H1 (cell line): Measurements from ENCODE around the gene NR4A1. TPM values are rescaled to one million over a fixed set of nuclear protein-coding genes. Genes with fewer than 3 reads are reported as not detected.

Source experiments
- CTCF ChIA-PET: fragments of 300-600 bp; sonication (Branson Sonifier 250); formaldehyde crosslinking; loops from one replicate; lab custom pipeline; 2021; ENCODE audit not compliant: partially characterized antibody; lab: Charles Lee
- POLR2A ChIA-PET: fragments of 300-600 bp; sonication (Branson Sonifier 250); formaldehyde crosslinking; loops from one replicate; lab custom pipeline; 2021; ENCODE audit warnings: inconsistent platforms; ENCODE audit not compliant: partially characterized antibody; lab: Charles Lee
- DNase-seq, 2 experiments: peaks; one replicate each; pipeline versions ENCODE4 v3.0.0 to v3.0.0-alpha.2; 2010 to 2022; ENCODE audit warnings: low spot score in 2 of 2, low read depth in 1 of 2, mixed read lengths in 1 of 2
- FAIRE-seq: peaks from 2 replicates; lab custom pipeline; 2011; peaks lifted over from hg19 to GRCh38; lab: Jason Lieb, UNC
- H2AFZ ChIP-seq: 2 replicates; pipeline ENCODE4 v1.8.1; 2012; ENCODE audit warnings: low read length, inconsistent platforms
- H2AK5ac ChIP-seq: 2 replicates; pipeline ENCODE4 v1.6.1; 2013; ENCODE audit warnings: low read depth, low read length
- H2BK120ac ChIP-seq: replicated peaks from 2 replicates; pipeline ENCODE3; 2013; ENCODE audit warnings: low read depth, low read length, inconsistent platforms
- H2BK12ac ChIP-seq: 2 replicates; pipeline ENCODE4 v1.6.1; 2013; ENCODE audit warnings: low read depth, low read length
- H2BK15ac ChIP-seq: 2 replicates; pipeline ENCODE4 v1.6.1; 2013; ENCODE audit warnings: low read length
- H2BK20ac ChIP-seq: 2 replicates; pipeline ENCODE4 v1.6.1; 2013; ENCODE audit warnings: low read length
- H2BK5ac ChIP-seq: 2 replicates; pipeline ENCODE4 v1.6.1; 2013; ENCODE audit warnings: low read depth, low read length
- H3K14ac ChIP-seq: 2 replicates; pipeline ENCODE4 v1.6.1; 2013; ENCODE audit warnings: inconsistent platforms; ENCODE audit not compliant: insufficient read length
- H3K18ac ChIP-seq: 2 replicates; pipeline ENCODE4 v1.6.1; 2013; ENCODE audit warnings: low read length; ENCODE audit errors: extremely low read depth
- H3K23ac ChIP-seq: 2 replicates; pipeline ENCODE4 v1.6.1; 2013; ENCODE audit warnings: inconsistent platforms; ENCODE audit not compliant: insufficient read length
- H3K23me2 ChIP-seq: 2 replicates; pipeline ENCODE4 v1.6.1; 2013; ENCODE audit warnings: low read depth, low read length
- H3K27ac ChIP-seq: 2 replicates; pipeline ENCODE4 v1.6.1; 2011; ENCODE audit warnings: low read depth, low read length, inconsistent platforms
- H3K27me3 ChIP-seq, 4 experiments: replicated peaks in 1 of 4; 1 replicate in 1 of 4; 2 replicates in 3 of 4; pipeline versions ENCODE4 v1.6.1 to v1.8.1; 2011 to 2013; ENCODE audit warnings: low read length in 3 of 4, mild to moderate bottlenecking in 3 of 4, inconsistent platforms in 2 of 4, mixed read lengths in 2 of 4, moderate library complexity in 1 of 4; ENCODE audit not compliant: control insufficient read depth in 3 of 4, insufficient read depth in 3 of 4; ENCODE audit errors: extremely low read depth in 1 of 4
- H3K36me3 ChIP-seq, 4 experiments: 2 replicates each; pipeline versions ENCODE4 v1.6.1 to v1.8.1; 2011 to 2013; ENCODE audit warnings: mild to moderate bottlenecking in 4 of 4, low read length in 3 of 4, moderate library complexity in 2 of 4, control low read depth in 1 of 4, inconsistent platforms in 1 of 4; ENCODE audit not compliant: insufficient read depth in 4 of 4, control insufficient read depth in 2 of 4
- H3K4ac ChIP-seq: replicated peaks from 2 replicates; pipeline ENCODE3; 2013; ENCODE audit warnings: low read length, low read depth, mixed read lengths, inconsistent platforms; ENCODE audit not compliant: insufficient read length
- H3K4me1 ChIP-seq, 4 experiments: replicated peaks in 1 of 4; 1 replicate in 1 of 4; 2 replicates in 3 of 4; pipeline versions ENCODE4 v1.6.1 to v1.8.1; 2011 to 2013; ENCODE audit warnings: low read length in 3 of 4, inconsistent platforms in 2 of 4, mixed read lengths in 1 of 4; ENCODE audit not compliant: insufficient read depth in 4 of 4, control insufficient read depth in 3 of 4
- H3K4me2 ChIP-seq, 2 experiments: 2 replicates each; pipeline versions ENCODE4 v1.6.1 to v1.8.1; 2011 to 2013; ENCODE audit warnings: low read depth in 2 of 2, low read length in 2 of 2, control low read depth in 1 of 2, inconsistent platforms in 1 of 2, mild to moderate bottlenecking in 1 of 2; ENCODE audit not compliant: insufficient read depth in 1 of 2
- H3K4me3 ChIP-seq, 4 experiments: fragments of 200-600, 300-600 bp in 1 of 4; sonication (generic), shearing (Covaris generic), sonication (Bioruptor Twin) in 1 of 4; 2 replicates each; pipeline versions ENCODE4 v1.5.1 to v1.8.1; 2011 to 2016; ENCODE audit warnings: low read length in 4 of 4, low read depth in 3 of 4, control low read depth in 2 of 4, inconsistent platforms in 2 of 4, mild to moderate bottlenecking in 2 of 4, mixed read lengths in 1 of 4, moderate library complexity in 1 of 4; ENCODE audit not compliant: insufficient read depth in 2 of 4; ENCODE audit errors: extremely low read depth in 1 of 4
- H3K56ac ChIP-seq: replicated peaks from 2 replicates; pipeline ENCODE3; 2013; ENCODE audit warnings: low read depth, mild to moderate bottlenecking, mixed read lengths, low read length, inconsistent platforms; ENCODE audit not compliant: insufficient read length
- H3K79me1 ChIP-seq: 2 replicates; pipeline ENCODE4 v1.6.1; 2013; ENCODE audit warnings: low read depth, low read length, control low read depth
- H3K79me2 ChIP-seq, 2 experiments: 2 replicates each; pipeline versions ENCODE4 v1.6.1 to v1.8.1; 2012 to 2013; ENCODE audit warnings: low read length in 2 of 2, mild to moderate bottlenecking in 2 of 2, inconsistent platforms in 1 of 2; ENCODE audit not compliant: insufficient read depth in 2 of 2, control insufficient read depth in 1 of 2
- H3K9ac ChIP-seq, 4 experiments: replicated peaks in 1 of 4; 1 replicate in 1 of 4; 2 replicates in 3 of 4; pipeline versions ENCODE4 v1.6.1 to v1.8.1; 2011 to 2013; ENCODE audit warnings: low read depth in 3 of 4, low read length in 3 of 4, control low read depth in 2 of 4, mild to moderate bottlenecking in 2 of 4, moderate library complexity in 2 of 4, inconsistent platforms in 1 of 4; ENCODE audit errors: extremely low read depth in 1 of 4
- H3K9me3 ChIP-seq, 2 experiments: 2 replicates each; pipeline versions ENCODE4 v1.6.1 to v1.8.1; 2012 to 2013; ENCODE audit warnings: mild to moderate bottlenecking in 2 of 2, moderate library complexity in 2 of 2, control low read depth in 1 of 2, inconsistent platforms in 1 of 2, low read depth in 1 of 2, low read length in 1 of 2, mixed read lengths in 1 of 2; ENCODE audit not compliant: insufficient read depth in 2 of 2
- H4K20me1 ChIP-seq, 2 experiments: replicated peaks in 1 of 2; 2 replicates each; pipeline versions ENCODE3 to v1.8.1; 2011 to 2013; ENCODE audit warnings: inconsistent platforms in 2 of 2, low read length in 2 of 2, mild to moderate bottlenecking in 1 of 2; ENCODE audit not compliant: insufficient read depth in 2 of 2, control insufficient read depth in 1 of 2
- H4K5ac ChIP-seq: 2 replicates; pipeline ENCODE4 v1.6.1; 2013; ENCODE audit warnings: low read length, low read depth, mixed read lengths, inconsistent platforms; ENCODE audit not compliant: insufficient read length
- H4K8ac ChIP-seq: 2 replicates; pipeline ENCODE4 v1.8.0; 2013; ENCODE audit warnings: mild to moderate bottlenecking, moderate library complexity, low read length, inconsistent platforms; ENCODE audit not compliant: insufficient read depth; ENCODE audit errors: extremely low read depth
- H4K91ac ChIP-seq: replicated peaks from 2 replicates; pipeline ENCODE3; 2013; ENCODE audit warnings: low read length, mixed read lengths, inconsistent platforms; ENCODE audit not compliant: insufficient read length
- ATF3 ChIP-seq: IDR thresholded peaks from 2 replicates; pipeline ENCODE4 v1.6.1; 2011; ENCODE audit warnings: low read depth, mild to moderate bottlenecking, low read length; ENCODE audit not compliant: insufficient read depth
- CBX5 ChIP-seq: fragments of 300-800, 300-1000 bp; sonication (generic); IDR thresholded peaks from 2 replicates; pipeline ENCODE4 v1.7.1; 2016; ENCODE audit warnings: antibody characterized with exemption, low read length, low read depth
- CTBP2 ChIP-seq: IDR thresholded peaks from 2 replicates; pipeline ENCODE4 v1.7.0; 2011; ENCODE audit warnings: borderline replicate concordance, mild to moderate bottlenecking, moderate library complexity, mixed read lengths, low read length; ENCODE audit not compliant: insufficient read depth, insufficient read length
- CTCF ChIP-seq, 3 experiments: IDR thresholded peaks; 1 replicate in 2 of 3; 2 replicates in 1 of 3; pipeline versions ENCODE4 v1.5.1 to v1.6.1; 2011; ENCODE audit warnings: low read length in 3 of 3, mild to moderate bottlenecking in 3 of 3, inconsistent platforms in 2 of 3, low read depth in 1 of 3, moderate library complexity in 1 of 3; ENCODE audit not compliant: insufficient read depth in 1 of 3; ENCODE audit errors: control extremely low read depth in 1 of 3
- FOSL1 ChIP-seq: IDR thresholded peaks from 2 replicates; pipeline ENCODE4 v1.6.1; 2011; ENCODE audit warnings: mild to moderate bottlenecking, low read depth, low read length, moderate library complexity; ENCODE audit not compliant: insufficient read depth
- HDAC6 ChIP-seq: IDR thresholded peaks from one replicate; pipeline ENCODE4 v1.7.1; 2012; ENCODE audit warnings: low read depth, mild to moderate bottlenecking, inconsistent platforms, low read length, moderate library complexity
- PHF8 ChIP-seq: fragments of 200-600 bp; sonication (generic); conservative IDR thresholded peaks from 2 replicates; pipeline ENCODE4 v1.7.1; 2012; ENCODE audit warnings: low read depth, mild to moderate bottlenecking, inconsistent platforms, low read length, moderate library complexity
- SAP30 ChIP-seq: fragments of 300-600 bp; sonication (generic); IDR thresholded peaks from 2 replicates; pipeline ENCODE4 v1.7.1; 2012; ENCODE audit warnings: low read length, moderate library complexity, mild to moderate bottlenecking, inconsistent platforms; ENCODE audit not compliant: insufficient read depth, insufficient replicate concordance
- SP1 ChIP-seq: IDR thresholded peaks from 2 replicates; pipeline ENCODE4 v1.6.1; 2011; ENCODE audit warnings: low read depth, low read length
- TCF12 ChIP-seq: IDR thresholded peaks from 2 replicates; pipeline ENCODE4 v1.6.1; 2011; ENCODE audit warnings: low read depth, mild to moderate bottlenecking, low read length
- WGBS, 2 experiments: shearing (Covaris generic) in 1 of 2; methylation state at CpG; one replicate each; pipeline versions ENCODE4 v1.1.6 to v1.1.7; 2013 to 2015; ENCODE audit warnings: low lambda C conversion rate in 2 of 2, mixed read lengths in 2 of 2, inconsistent platforms in 1 of 2, low coverage in 1 of 2, missing lambda C conversion rate in 1 of 2; ENCODE audit not compliant: insufficient replicate concordance in 2 of 2, insufficient coverage in 1 of 2, insufficient read length in 1 of 2; ENCODE audit errors: extremely low coverage in 1 of 2, missing lambda C conversion rate in 1 of 2; 5-methylcytosine and 5-hydroxymethylcytosine counted together
- polyA plus RNA-seq, 7 experiments: library from polyadenylated mRNA; depleted of rRNA in 3 of 7; stranded (reverse) in 5 of 7; unstranded in 2 of 7; fragments of >200 nt in 5 of 7; fragments of 200-250 nt in 2 of 7; gene quantifications; 1 replicate in 5 of 7; 2 replicates in 1 of 7; 4 replicates in 1 of 7; pipeline versions ENCODE4 v1.2.1 to v1.2.3, GENCODE V29; 2011 to 2013; ENCODE audit warnings: missing spikeins in 2 of 7, mixed read lengths in 2 of 7
- total RNA-seq: library from RNA; stranded (reverse); fragmentation: NEBNext Ultra II Directional; extraction: Animal tissue kit (Norgen Biotek cat#: 25700); gene quantifications from 2 replicates; pipeline ENCODE4 v1.2.1, GENCODE V29; 2021

Gene NR4A1
- total and polyA plus RNA-seq, 2 of the 8 experiments (the other 6 are each of a cell fraction or from before 2014, with no cell fraction given) = 18.7 to 23.3 TPM

GRCh38 chr12:52024845-52025230, 26.4 kb upstream of the NR4A1 start:
- Histone ChIP-seq H3K9ac (no peak overlapping the region), H3K9me3 (no peaks in the 10 kb centered on the region), H3K18ac (no peak overlapping the region), H3K56ac (no peak overlapping the region), H2BK5ac (no peak overlapping the region), H3K36me3 (no peaks in the 10 kb centered on the region), H3K14ac (no peak overlapping the region), H3K4ac (no peak overlapping the region), H4K5ac (no peak overlapping the region), H3K27ac (no peak overlapping the region), H3K23ac (no peak overlapping the region), H3K4me1 (peaks cover 1 to 31% (median 9%) of the 10 kb centered on the region in 4 experiments), H3K79me1 (no peaks in the 10 kb centered on the region), H3K79me2 (no peaks in the 10 kb centered on the region), H2BK12ac (no peak overlapping the region), H2BK120ac (no peak overlapping the region), H2AFZ (no peak overlapping the region), H4K91ac (no peak overlapping the region), H4K20me1 (no peaks in the 10 kb centered on the region), H3K27me3 (peaks cover 2 to 27% (median 15%) of the 10 kb centered on the region in 4 experiments), H4K8ac (no peak overlapping the region), H2BK20ac (no peak overlapping the region), H3K4me3 (no peak overlapping the region), H2BK15ac (no peak overlapping the region), H2AK5ac (no peak overlapping the region; the same call in 1 of the 2 replicates), H3K4me2 (no peak overlapping the region; a peak in 1 of 4 replicates), H3K23me2 (peaks cover 7% of the 10 kb centered on the region)
- DNase-seq (no peak), FAIRE-seq (no peak)
- 87% methylated on average over 14 of the region's 15 CpGs; no CpG with 5 or more reads in 1 of the 2 experiments for WGBS, 2 experiments
- ChIA-PET POLR2A (interaction anchor here (0.7 to 13.1 kb wide), 8 partner anchors 9 to 1721 kb away, joined by 3 to 82 read pairs (median 5); partner anchors contain the start of gene SMIM41), CTCF (interaction anchor here (0.7 to 22.7 kb wide), 31 partner anchors 17 to 1253 kb away, joined by 3 to 1249 read pairs (median 6); partner anchors contain the start of genes ACVRL1, ANKRD33, ATG101 and NR4A1)
- TF ChIP-seq SP1 = no peak
- no peak for TF ChIP-seq CTCF (IDR thresholded peaks at IDR 0.05; ENCODE audit: control extremely low read depth in 1 of 3, insufficient read depth in 1 of 3, low read depth in 1 of 3, low read length in 3 of 3)
- no peak for TF ChIP-seq CBX5
- TF ChIP-seq FOSL1 = no peak
- no peak for TF ChIP-seq TCF12
- no peak for TF ChIP-seq CTBP2
- TF ChIP-seq ATF3 = no peak
- no peak for TF ChIP-seq HDAC6
- TF ChIP-seq SAP30 = no peak
- no peak for TF ChIP-seq PHF8
